Keratinocyte (primary cell): ENCODE data around the gene RNF44. TPM values are rescaled to one million over a fixed set of nuclear protein-coding genes. Genes with fewer than 3 reads are reported as not detected.
A peak's percentile ranks its signal among the peaks of the same experiment; 100 is the strongest.

Source experiments
- DNase-seq: peaks from one replicate; pipeline ENCODE4 v3.0.0-alpha.2; 2011; ENCODE audit warnings: low read depth, missing footprints, low spot score
- FAIRE-seq: peaks from 2 replicates; lab custom pipeline; 2011; peaks lifted over from hg19 to GRCh38; lab: Jason Lieb, UNC
- H2AFZ ChIP-seq: 2 replicates; pipeline ENCODE4 v1.6.0; 2012; ENCODE audit warnings: low read length, control low read depth, inconsistent platforms; ENCODE audit not compliant: control insufficient read depth
- H3K27ac ChIP-seq: 2 replicates; pipeline ENCODE4 v1.5.1; 2011; ENCODE audit warnings: low read length; ENCODE audit not compliant: control insufficient read depth, insufficient read depth
- H3K27me3 ChIP-seq: 3 replicates; pipeline ENCODE4 v1.6.0; 2011; ENCODE audit warnings: low read length; ENCODE audit not compliant: control insufficient read depth, insufficient read depth; ENCODE audit errors: extremely low read depth
- H3K36me3 ChIP-seq, 2 experiments: 2 replicates in 1 of 2; 3 replicates in 1 of 2; pipeline ENCODE4 v1.5.1; 2011; ENCODE audit warnings: low read length in 2 of 2, mild to moderate bottlenecking in 1 of 2; ENCODE audit not compliant: control insufficient read depth in 2 of 2, insufficient read depth in 2 of 2; ENCODE audit errors: extremely low read depth in 1 of 2
- H3K4me1 ChIP-seq: 3 replicates; pipeline ENCODE4 v1.5.1; 2011; ENCODE audit warnings: low read length; ENCODE audit not compliant: control insufficient read depth, insufficient read depth; ENCODE audit errors: extremely low read depth
- H3K4me2 ChIP-seq: 3 replicates; pipeline ENCODE4 v1.6.0; 2011; ENCODE audit warnings: low read depth, low read length; ENCODE audit not compliant: control insufficient read depth, insufficient read depth; ENCODE audit errors: extremely low read depth
- H3K4me3 ChIP-seq, 3 experiments: fragments of 200-600 bp in 1 of 3; sonication (generic) in 1 of 3; 2 replicates in 2 of 3; 3 replicates in 1 of 3; pipeline ENCODE4 v1.5.1; 2011 to 2016; ENCODE audit warnings: low read length in 3 of 3, mild to moderate bottlenecking in 3 of 3, control low read depth in 2 of 3, inconsistent platforms in 1 of 3, low read depth in 1 of 3, mixed read lengths in 1 of 3, mixed run types in 1 of 3, moderate library complexity in 1 of 3; ENCODE audit not compliant: control insufficient read depth in 2 of 3, insufficient read depth in 2 of 3; ENCODE audit errors: extremely low read depth in 1 of 3
- H3K79me2 ChIP-seq: 2 replicates; pipeline ENCODE4 v1.6.0; 2012; ENCODE audit warnings: low read length; ENCODE audit not compliant: control insufficient read depth, insufficient read depth
- H3K9ac ChIP-seq: 3 replicates; pipeline ENCODE4 v1.6.0; 2011; ENCODE audit warnings: low read length; ENCODE audit not compliant: control insufficient read depth, insufficient read depth; ENCODE audit errors: extremely low read depth
- H3K9me1 ChIP-seq: 3 replicates; pipeline ENCODE4 v1.6.0; 2011; ENCODE audit warnings: low read length; ENCODE audit not compliant: control insufficient read depth, insufficient read depth; ENCODE audit errors: extremely low read depth
- H3K9me3 ChIP-seq: 2 replicates; pipeline ENCODE4 v1.5.1; 2012; ENCODE audit warnings: low read depth, low read length; ENCODE audit not compliant: control insufficient read depth
- H4K20me1 ChIP-seq: 3 replicates; pipeline ENCODE4 v1.6.0; 2011; ENCODE audit warnings: low read length; ENCODE audit not compliant: control insufficient read depth, insufficient read depth; ENCODE audit errors: extremely low read depth
- CTCF ChIP-seq, 3 experiments: IDR thresholded peaks in 1 of 3; conservative IDR thresholded peaks in 1 of 3; optimal IDR thresholded peaks in 1 of 3; 2 replicates in 2 of 3; 3 replicates in 1 of 3; pipeline versions ENCODE3 to v1.5.1; 2011; ENCODE audit warnings: low read length in 3 of 3, mild to moderate bottlenecking in 3 of 3, moderate library complexity in 2 of 3, control low read depth in 1 of 3, inconsistent platforms in 1 of 3; ENCODE audit not compliant: insufficient read depth in 2 of 3; ENCODE audit errors: extremely low read depth in 1 of 3
- EZH2 ChIP-seq: IDR thresholded peaks from one replicate; pipeline ENCODE4 v1.6.1; 2012; ENCODE audit warnings: inconsistent platforms, mild to moderate bottlenecking, low read length, moderate library complexity
- dilution Hi-C: fragments of 300-500 bp; cut with MboI; formaldehyde crosslinking; loops from one replicate; pipeline ENCODE4 v1.7.0; 2020; ENCODE audit warnings: low sequenced_read_pairs; ENCODE audit not compliant: extremely low pct_ligation_motif_present
- polyA plus RNA-seq, 5 experiments: library from polyadenylated mRNA; depleted of rRNA in 3 of 5; stranded (reverse) in 3 of 5; stranded (forward) in 1 of 5; unstranded in 1 of 5; fragments of >200 nt; gene quantifications; 1 replicate in 1 of 5; 2 replicates in 3 of 5; 3 replicates in 1 of 5; pipeline versions ENCODE4 v1.2.1 to v1.2.3, GENCODE V29; 2011 to 2012; ENCODE audit warnings: missing spikeins in 2 of 5, low read depth in 1 of 5, low replicate concordance in 1 of 5

The RNF44 gene
- polyA plus RNA-seq, 1 donor (not counting 4 experiments of a cell fraction or from before 2014, with no cell fraction given), result 5.3 TPM

GRCh38 chr5:176542596-176543427 is 5.6 kb upstream of the RNF44 start:
- Histone ChIP-seq H3K9me3 (no peaks in the 10 kb centered on the region), H3K36me3 (no peaks in the 10 kb centered on the region), H3K9me1 (no peaks in the 10 kb centered on the region), H3K4me3 (peak overlapping the region; percentile 62 to 90 (median 83)), H3K4me1 (peaks cover 50% of the 10 kb centered on the region), H3K79me2 (peaks cover 1% of the 10 kb centered on the region), H4K20me1 (no peaks in the 10 kb centered on the region), H3K9ac (peak overlapping the region; percentile 87), H3K27ac (peak overlapping the region; percentile 89), H2AFZ (peak overlapping the region; percentile 27), H3K27me3 (no peaks in the 10 kb centered on the region), H3K4me2 (peak overlapping the region; percentile 97)
- dilution Hi-C loops, result no loop called here
- TF ChIP-seq CTCF (optimal IDR thresholded peaks at IDR 0.05 in 1 of 3, IDR thresholded peaks at IDR 0.05 in 1 of 3, conservative IDR thresholded peaks at IDR 0.05 in 1 of 3; ENCODE audit: extremely low read depth in 1 of 3, insufficient read depth in 2 of 3, low read length in 3 of 3) (no peak), EZH2 (no peak)
- FAIRE-seq, result no peak
- no peak for DNase-seq

GRCh38 chr5:176542135-176542595 is 5.0 kb upstream of the RNF44 start:
- H2AFZ ChIP-seq, result peak overlapping the region; percentile 30
- DNase-seq (no peak), FAIRE-seq (no peak)
- no peaks in the 10 kb centered on the region for H3K9me1 ChIP-seq
- H4K20me1 ChIP-seq, result no peaks in the 10 kb centered on the region
- no peaks in the 10 kb centered on the region for H3K27me3 ChIP-seq
- H3K79me2 ChIP-seq, result peaks cover 1% of the 10 kb centered on the region
- H3K4me3 ChIP-seq, result peak overlapping the region; percentile 62 to 83 (median 76)
- peaks cover 46% of the 10 kb centered on the region for H3K4me1 ChIP-seq
- no peaks in the 10 kb centered on the region for H3K9me3 ChIP-seq
- TF ChIP-seq EZH2, result no peak
- TF ChIP-seq CTCF (optimal IDR thresholded peaks at IDR 0.05 in 1 of 3, IDR thresholded peaks at IDR 0.05 in 1 of 3, conservative IDR thresholded peaks at IDR 0.05 in 1 of 3; ENCODE audit: extremely low read depth in 1 of 3, insufficient read depth in 2 of 3, low read length in 3 of 3), result no peak
- peak overlapping the region; percentile 90 for H3K4me2 ChIP-seq
- H3K9ac ChIP-seq, result peak overlapping the region; percentile 87
- H3K36me3 ChIP-seq, result no peaks in the 10 kb centered on the region
- dilution Hi-C loops, result no loop called here
- H3K27ac ChIP-seq, result peak overlapping the region; percentile 89
